HEK293 (cell line): ENCODE data around the gene ACAN.

Experiments
- AEBP2 ChIP-seq: fragments of 450-650 bp; formaldehyde crosslinking; IDR thresholded peaks from 2 replicates; pipeline ENCODE4 v1.5.1; 2016; ENCODE audit warnings: missing biosample characterization, missing genetic modification characterization, borderline replicate concordance
- GLI2 ChIP-seq: fragments of 450-650 bp; formaldehyde crosslinking; IDR thresholded peaks from 2 replicates; pipeline ENCODE4; 2017; ENCODE audit warnings: missing biosample characterization, missing genetic modification characterization, low read depth, borderline replicate concordance
- HOXD13 ChIP-seq: sonication (generic); formaldehyde crosslinking; IDR thresholded peaks from 2 replicates; pipeline ENCODE4 v1.8.0; 2022; ENCODE audit warnings: missing genetic modification reagents, borderline replicate concordance
- PRDM4 ChIP-seq: fragments of 450-650 bp; formaldehyde crosslinking; IDR thresholded peaks from 2 replicates; pipeline ENCODE4 v1.5.1; 2017; ENCODE audit warnings: missing biosample characterization, missing genetic modification characterization
- REST ChIP-seq: fragments of 450-650 bp; formaldehyde crosslinking; IDR thresholded peaks from 2 replicates; pipeline ENCODE4 v1.5.1; 2016; ENCODE audit warnings: missing biosample characterization, missing genetic modification characterization
- YY1 ChIP-seq: fragments of 450-650 bp; formaldehyde crosslinking; IDR thresholded peaks from 2 replicates; pipeline ENCODE4 v1.5.1; 2018; ENCODE audit warnings: missing biosample characterization, missing genetic modification characterization
- ZBTB10 ChIP-seq: fragments of 450-650 bp; formaldehyde crosslinking; IDR thresholded peaks from 2 replicates; pipeline ENCODE4 v1.5.1; 2016; ENCODE audit warnings: missing biosample characterization, missing genetic modification characterization
- ZBTB6 ChIP-seq: fragments of 450-650 bp; formaldehyde crosslinking; IDR thresholded peaks from 2 replicates; pipeline ENCODE4 v1.5.1; 2017; ENCODE audit warnings: missing biosample characterization, missing genetic modification characterization
- ZNF138 ChIP-seq: fragments of 450-650 bp; formaldehyde crosslinking; IDR thresholded peaks from 2 replicates; pipeline ENCODE4 v1.5.1; 2016; ENCODE audit warnings: missing biosample characterization, missing genetic modification characterization, borderline replicate concordance
- ZNF146 ChIP-seq: fragments of 450-650 bp; formaldehyde crosslinking; IDR thresholded peaks from 2 replicates; pipeline ENCODE4 v1.5.1; 2016; ENCODE audit warnings: missing biosample characterization, missing genetic modification characterization
- ZNF23 ChIP-seq: fragments of 450-650 bp; formaldehyde crosslinking; IDR thresholded peaks from 2 replicates; pipeline ENCODE4 v1.5.1; 2016; ENCODE audit warnings: missing biosample characterization, missing genetic modification characterization, borderline replicate concordance
- ZNF341 ChIP-seq: fragments of 450-650 bp; formaldehyde crosslinking; IDR thresholded peaks from 2 replicates; pipeline ENCODE4; 2016; ENCODE audit warnings: low read depth, missing biosample characterization, missing genetic modification characterization
- ZNF501 ChIP-seq: fragments of 450-650 bp; formaldehyde crosslinking; IDR thresholded peaks from 2 replicates; pipeline ENCODE4 v1.5.1; 2016; ENCODE audit warnings: missing biosample characterization, missing genetic modification characterization
- ZNF510 ChIP-seq: fragments of 450-650 bp; formaldehyde crosslinking; IDR thresholded peaks from 2 replicates; pipeline ENCODE4 v1.5.1; 2018; ENCODE audit warnings: mild to moderate bottlenecking, missing genetic modification characterization, missing biosample characterization; ENCODE audit not compliant: insufficient replicate concordance
- ZNF513 ChIP-seq: fragments of 450-650 bp; IDR thresholded peaks from 2 replicates; pipeline ENCODE4 v1.5.1; 2018; ENCODE audit warnings: missing biosample characterization, missing genetic modification characterization
- ZNF544 ChIP-seq: fragments of 450-650 bp; formaldehyde crosslinking; IDR thresholded peaks from 2 replicates; pipeline ENCODE4 v1.5.0; 2017; ENCODE audit warnings: missing biosample characterization, missing genetic modification characterization
- ZNF548 ChIP-seq: fragments of 450-650 bp; formaldehyde crosslinking; IDR thresholded peaks from 2 replicates; pipeline ENCODE4 v1.5.1; 2016; ENCODE audit warnings: missing biosample characterization, missing genetic modification characterization
- ZNF600 ChIP-seq: fragments of 450-650 bp; formaldehyde crosslinking; IDR thresholded peaks from 2 replicates; pipeline ENCODE4 v1.5.1; 2016; ENCODE audit warnings: missing biosample characterization, missing genetic modification characterization
- ZNF621 ChIP-seq: fragments of 450-650 bp; formaldehyde crosslinking; IDR thresholded peaks from 2 replicates; pipeline ENCODE4 v1.5.1; 2017; ENCODE audit warnings: missing biosample characterization, missing genetic modification characterization
- ZNF623 ChIP-seq: fragments of 450-650 bp; formaldehyde crosslinking; IDR thresholded peaks from 2 replicates; pipeline ENCODE4 v1.5.1; 2016; ENCODE audit warnings: missing biosample characterization, missing genetic modification characterization
- ZNF670 ChIP-seq: fragments of 450-650 bp; formaldehyde crosslinking; IDR thresholded peaks from 2 replicates; pipeline ENCODE4 v1.5.1; 2016; ENCODE audit warnings: missing biosample characterization, missing genetic modification characterization, low read depth
- ZNF830 ChIP-seq: fragments of 450-650 bp; IDR thresholded peaks from 2 replicates; pipeline ENCODE4 v1.5.0; 2018; ENCODE audit warnings: missing biosample characterization, missing genetic modification characterization, low read depth, mild to moderate bottlenecking, moderate library complexity
- ZNF837 ChIP-seq: fragments of 450-650 bp; formaldehyde crosslinking; IDR thresholded peaks from 2 replicates; pipeline ENCODE4 v1.5.1; 2016; ENCODE audit warnings: missing biosample characterization, missing genetic modification characterization
- ZSCAN18 ChIP-seq: fragments of 450-650 bp; formaldehyde crosslinking; IDR thresholded peaks from 2 replicates; pipeline ENCODE4 v1.5.1; 2016; ENCODE audit warnings: missing biosample characterization, missing genetic modification characterization
- ZSCAN23 ChIP-seq: fragments of 450-650 bp; formaldehyde crosslinking; IDR thresholded peaks from 2 replicates; pipeline ENCODE4 v1.5.1; 2016; ENCODE audit warnings: missing biosample characterization, missing genetic modification characterization

The ACAN gene

GRCh38 chr15:88918738-88919137, 115.5 kb downstream of the ACAN start (continued):
- TF ChIP-seq ZSCAN18 (tag by site-specific recombination) (no peak), ZNF623 (tag by site-specific recombination) (no peak), ZNF544 (no peak), ZNF837 (no peak), ZNF341 (no peak), ZNF548 (tag by site-specific recombination) (no peak), YY1 (tag by site-specific recombination) (no peak), ZSCAN23 (tag by site-specific recombination) (peak; percentile 53; the same call in 1 of the 2 replicates), ZNF146 (no peak), ZNF600 (tag by site-specific recombination) (peak; percentile 99), AEBP2 (tag by site-specific recombination) (no peak), GLI2 (tag by site-specific recombination) (peak; percentile 24; the same call in 1 of the 2 replicates), ZNF138 (no peak), PRDM4 (tag by site-specific recombination) (0 out of 2 replicates have a peak, but pooled peaks have one; percentile 40), ZNF513 (no peak), ZNF670 (tag by site-specific recombination) (no peak), ZBTB10 (tag by site-specific recombination) (no peak), ZNF23 (tag by site-specific recombination) (no peak), ZNF830 (tag by site-specific recombination) (no peak), ZNF510 (tag by site-specific recombination) (no peak), REST (no peak), ZNF621 (tag by site-specific recombination) (no peak), ZBTB6 (tag by site-specific recombination) (no peak), ZNF501 (tag by site-specific recombination) (no peak), HOXD13 (no peak)
